Lower leg skin (tissue), 4 donors: ENCODE measurements around the gene FOXK1. TPM values are rescaled to one million over a fixed set of nuclear protein-coding genes. Genes with fewer than 3 reads are reported as not detected.

Source experiments
- DNase-seq, 2 donors: peaks; one replicate each; pipeline ENCODE4 v3.0.0-alpha.2; 2019; ENCODE audit warnings: low spot score in 2 of 2
- H3K4me3 ChIP-seq: fragments of 200-600 bp; sonication (generic); 2 replicates; pipeline ENCODE4 v1.5.1; 2017; ENCODE audit warnings: mild to moderate bottlenecking, low read depth; ENCODE audit not compliant: poor library complexity, severe bottlenecking
- CTCF ChIP-seq, 3 donors: fragments of 450-650 bp; IDR thresholded peaks; one replicate each; pipeline ENCODE4 v1.5.1; 2016; ENCODE audit warnings: antibody characterized with exemption in 3 of 3, mild to moderate bottlenecking in 3 of 3, moderate library complexity in 2 of 3
- POLR2A ChIP-seq, 2 donors: fragments of 450-650 bp; IDR thresholded peaks; one replicate each; pipeline ENCODE4 v1.6.1; 2016 to 2017; ENCODE audit warnings: antibody characterized with exemption in 2 of 2, mild to moderate bottlenecking in 1 of 2, moderate library complexity in 1 of 2
- WGBS, 2 donors: methylation state at CpG; one replicate each; pipeline ENCODE4 v1.1.5; 2018; 5-methylcytosine and 5-hydroxymethylcytosine counted together
- intact Hi-C: fragments of 100-400 bp; cut with DNase I; formaldehyde crosslinking; loops from one replicate; pipeline ENCODE4 v1.15.0; 2023; ENCODE audit warnings: low total_unique reads
- total RNA-seq, 4 donors: library from RNA; depleted of rRNA; stranded (reverse); fragments of >200 nt; gene quantifications; one replicate each; pipeline ENCODE4 v1.1.0, GENCODE V29; 2016

FOXK1 gene
- total RNA-seq, 4 donors from 2014 or later, result 22.0 to 41.3 (median 30.3) TPM

- intact Hi-C loops, result no loop called here
- no peak for TF ChIP-seq CTCF (IDR thresholded peaks at IDR 0.05)
- TF ChIP-seq POLR2A (IDR thresholded peaks at IDR 0.05), result no peak
- WGBS, 2 donors, result 68 to 79% methylated on average over 20 to 25 of the region's 27 CpGs
- no peak for DNase-seq
- no peak overlapping the region for H3K4me3 ChIP-seq
Observed at GRCh38 chr7:4781366-4782069, 99.4 kb downstream of the FOXK1 start.

- TF ChIP-seq POLR2A (IDR thresholded peaks at IDR 0.05) (no peak), CTCF (IDR thresholded peaks at IDR 0.05) (no peak)
- intact Hi-C loops, result no loop called here
- H3K4me3 ChIP-seq, result no peak overlapping the region
- DNase-seq, result no peak
- WGBS, 2 donors, result 70 to 81% methylated on average over 31 to 35 of the region's 36 CpGs
Observed at GRCh38 chr7:4782333-4783291, 100.5 kb downstream of the FOXK1 start.

- H3K4me3 ChIP-seq, result no peak overlapping the region
- WGBS, 2 donors, result 68 to 85% methylated on average over 9 to 16 of the region's 16 CpGs
- intact Hi-C loops, result no loop called here
- no peak for DNase-seq
- TF ChIP-seq CTCF (IDR thresholded peaks at IDR 0.05) (no peak), POLR2A (IDR thresholded peaks at IDR 0.05) (no peak)
Observed at GRCh38 chr7:4783292-4783652, 101.2 kb downstream of the FOXK1 start.

- intact Hi-C loops, result no loop called here
- DNase-seq, result no peak
- TF ChIP-seq CTCF (IDR thresholded peaks at IDR 0.05), result no peak
- TF ChIP-seq POLR2A (IDR thresholded peaks at IDR 0.05), result no peak
- no peak overlapping the region for H3K4me3 ChIP-seq
- WGBS, 2 donors, result 75 to 84% methylated on average over 37 to 38 of the region's 40 CpGs
Observed at GRCh38 chr7:4783762-4784351, 101.8 kb downstream of the FOXK1 start.

- no peak overlapping the region for H3K4me3 ChIP-seq
- WGBS, 2 donors, result 72 to 77% methylated on average over 19 of the region's 19 CpGs
- no peak for DNase-seq
- intact Hi-C loops, result no loop called here
- no peak for TF ChIP-seq CTCF (IDR thresholded peaks at IDR 0.05)
- no peak for TF ChIP-seq POLR2A (IDR thresholded peaks at IDR 0.05)
Observed at GRCh38 chr7:4784799-4785198, 102.7 kb downstream of the FOXK1 start.
